PC-9 (cell line): Measurements from ENCODE around the gene EDAR.

ENCODE experiments used
- EZH2 ChIP-seq: fragments of 200-600 bp; sonication (generic); IDR thresholded peaks from 2 replicates; pipeline ENCODE4 v1.8.0; 2017; ENCODE audit warnings: antibody characterized with exemption, low read depth
- TF ChIP-seq, protein P1 (sequence below): fragments of 200-600 bp; sonication (generic); conservative IDR thresholded peaks from 2 replicates; pipeline ENCODE4 v1.6.1; 2017; ENCODE audit warnings: mixed run types, antibody characterized with exemption, mild to moderate bottlenecking, moderate library complexity

DNA sequence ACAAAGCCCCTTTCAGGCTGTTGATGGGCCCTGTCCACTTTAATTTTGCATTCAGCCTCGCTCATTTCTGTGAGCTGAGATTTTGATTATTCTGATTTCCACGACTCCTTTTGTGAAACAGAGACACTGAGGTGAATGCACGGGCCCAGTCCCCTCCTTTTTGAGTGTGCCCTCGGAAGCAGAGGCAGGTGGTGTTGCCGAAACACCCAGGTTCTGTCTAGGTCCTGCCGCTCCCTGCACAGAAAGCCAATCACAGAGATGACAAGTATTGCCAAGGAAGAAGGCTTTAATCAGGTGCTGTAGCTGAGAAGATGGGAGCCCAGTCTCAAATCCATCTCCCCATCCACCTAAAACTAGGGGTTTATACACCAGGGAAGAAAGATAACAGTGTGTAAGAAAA, 44.2 kb upstream of the EDAR start:
- TF ChIP-seq, protein P1, sequence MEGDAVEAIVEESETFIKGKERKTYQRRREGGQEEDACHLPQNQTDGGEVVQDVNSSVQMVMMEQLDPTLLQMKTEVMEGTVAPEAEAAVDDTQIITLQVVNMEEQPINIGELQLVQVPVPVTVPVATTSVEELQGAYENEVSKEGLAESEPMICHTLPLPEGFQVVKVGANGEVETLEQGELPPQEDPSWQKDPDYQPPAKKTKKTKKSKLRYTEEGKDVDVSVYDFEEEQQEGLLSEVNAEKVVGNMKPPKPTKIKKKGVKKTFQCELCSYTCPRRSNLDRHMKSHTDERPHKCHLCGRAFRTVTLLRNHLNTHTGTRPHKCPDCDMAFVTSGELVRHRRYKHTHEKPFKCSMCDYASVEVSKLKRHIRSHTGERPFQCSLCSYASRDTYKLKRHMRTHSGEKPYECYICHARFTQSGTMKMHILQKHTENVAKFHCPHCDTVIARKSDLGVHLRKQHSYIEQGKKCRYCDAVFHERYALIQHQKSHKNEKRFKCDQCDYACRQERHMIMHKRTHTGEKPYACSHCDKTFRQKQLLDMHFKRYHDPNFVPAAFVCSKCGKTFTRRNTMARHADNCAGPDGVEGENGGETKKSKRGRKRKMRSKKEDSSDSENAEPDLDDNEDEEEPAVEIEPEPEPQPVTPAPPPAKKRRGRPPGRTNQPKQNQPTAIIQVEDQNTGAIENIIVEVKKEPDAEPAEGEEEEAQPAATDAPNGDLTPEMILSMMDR = no peak
- no peak for TF ChIP-seq EZH2
